ENCODE data around the gene ANGPTL8.

The ANGPTL8 gene

GRCh38 chr19:11194656-11195558 lies 44.5 kb upstream of the ANGPTL8 start:
- TF ChIP-seq LEF1 (IDR thresholded peaks at IDR 0.05; ENCODE audit: borderline replicate concordance), result no peak
- no peak for TF ChIP-seq BHLHE40 (IDR thresholded peaks at IDR 0.05; ENCODE audit: borderline replicate concordance)
- TF ChIP-seq SUZ12 (IDR thresholded peaks at IDR 0.05), result no peak
- no peak for TF ChIP-seq ZNF384 (IDR thresholded peaks at IDR 0.05)
- no peak for TF ChIP-seq FOXK2 (IDR thresholded peaks at IDR 0.05)
- TF ChIP-seq FOXA1 (IDR thresholded peaks at IDR 0.05), result no peak
- no peak for TF ChIP-seq ARNT (IDR thresholded peaks at IDR 0.05)
- TF ChIP-seq FOXM1 (IDR thresholded peaks at IDR 0.05; ENCODE audit: borderline replicate concordance), result no peak
- TF ChIP-seq ELF4 (IDR thresholded peaks at IDR 0.05), result no peak
- TF ChIP-seq TARDBP (IDR thresholded peaks at IDR 0.05), result no peak
- no peak for TF ChIP-seq HDGF (IDR thresholded peaks at IDR 0.05; ENCODE audit: borderline replicate concordance)
- no peak for TF ChIP-seq SP1 (IDR thresholded peaks at IDR 0.05)
- ChIA-PET POLR2A (no interaction called here), CTCF (no interaction called here)
- no peak for DNase-seq (ENCODE audit: extremely low spot score)

- POLR2A ChIA-PET, result no interaction called here
- TF ChIP-seq ELF4 (IDR thresholded peaks at IDR 0.05), result no peak
- no peak for TF ChIP-seq TARDBP (IDR thresholded peaks at IDR 0.05)
- no peak for TF ChIP-seq BHLHE40 (IDR thresholded peaks at IDR 0.05; ENCODE audit: borderline replicate concordance)
- TF ChIP-seq SUZ12 (IDR thresholded peaks at IDR 0.05), result no peak
- TF ChIP-seq NFRKB (IDR thresholded peaks at IDR 0.05), result no peak
- no peak for TF ChIP-seq SP1 (IDR thresholded peaks at IDR 0.05)
- TF ChIP-seq FOXK2 (IDR thresholded peaks at IDR 0.05), result no peak
- no peak for TF ChIP-seq HDGF (IDR thresholded peaks at IDR 0.05; ENCODE audit: borderline replicate concordance)
- TF ChIP-seq FOXA1 (IDR thresholded peaks at IDR 0.05), result no peak
- TF ChIP-seq ZNF384 (IDR thresholded peaks at IDR 0.05), result no peak
- no peak for TF ChIP-seq LEF1 (IDR thresholded peaks at IDR 0.05; ENCODE audit: borderline replicate concordance)
- TF ChIP-seq ARNT (IDR thresholded peaks at IDR 0.05), result no peak
- no peak for TF ChIP-seq FOXM1 (IDR thresholded peaks at IDR 0.05; ENCODE audit: borderline replicate concordance)
- TF ChIP-seq CTBP1 (IDR thresholded peaks at IDR 0.05; ENCODE audit: borderline replicate concordance), result no peak
- no peak for TF ChIP-seq PKNOX1 (IDR thresholded peaks at IDR 0.05)
- no peak for TF ChIP-seq L3MBTL2 (conservative IDR thresholded peaks at IDR 0.05)
- no peak for DNase-seq (ENCODE audit: extremely low spot score)
- CTCF ChIA-PET, result interaction anchor here (0.7 kb wide), 1 partner anchor 11 kb away, joined by 4 read pairs; no protein-coding TSS in a partner anchor
Observed at GRCh38 chr19:11195681-11196080, 43.7 kb upstream of the ANGPTL8 start.

GRCh38 chr19:11196406-11197287 lies 42.8 kb upstream of the ANGPTL8 start:
- DNase-seq (ENCODE audit: extremely low spot score), result peak; percentile 44
- CTCF ChIA-PET, result interaction anchor here (0.7 kb wide), 1 partner anchor 12 kb away, joined by 4 read pairs; no protein-coding TSS in a partner anchor
- POLR2A ChIA-PET, result no interaction called here
- TF ChIP-seq HDGF (IDR thresholded peaks at IDR 0.05; ENCODE audit: borderline replicate concordance) (no peak), CTBP1 (IDR thresholded peaks at IDR 0.05; ENCODE audit: borderline replicate concordance) (no peak), ARNT (IDR thresholded peaks at IDR 0.05) (no peak), ZNF384 (IDR thresholded peaks at IDR 0.05) (no peak), BHLHE40 (IDR thresholded peaks at IDR 0.05; ENCODE audit: borderline replicate concordance) (no peak), NFRKB (IDR thresholded peaks at IDR 0.05) (no peak), FOXA1 (IDR thresholded peaks at IDR 0.05) (no peak), TARDBP (IDR thresholded peaks at IDR 0.05) (no peak), SUZ12 (IDR thresholded peaks at IDR 0.05) (no peak), LEF1 (IDR thresholded peaks at IDR 0.05; ENCODE audit: borderline replicate concordance) (no peak)

GRCh38 chr19:11197291-11198174 lies 41.9 kb upstream of the ANGPTL8 start, which contains the start of gene KANK2:
Gene KANK2 (minus strand): TSS chr19:11197545. CDS start chr19:11194511, 3,034 bp downstream.
- DNase-seq (ENCODE audit: extremely low spot score), result peak; percentile 97
- POLR2A ChIA-PET, result interaction anchor here (0.6 to 1.2 kb wide), 3 partner anchors 9 to 59 kb away, joined by 3 to 4 read pairs (median 3); no protein-coding TSS in a partner anchor
- CTCF ChIA-PET, result interaction anchor here (0.9 kb wide), 1 partner anchor 15 kb away, joined by 3 read pairs; no protein-coding TSS in a partner anchor

More at GRCh38 chr19:11197291-11198174, 41.9 kb upstream of the ANGPTL8 start, which contains the start of gene KANK2:
- TF ChIP-seq ZNF384 (IDR thresholded peaks at IDR 0.05) (no peak), BHLHE40 (IDR thresholded peaks at IDR 0.05; ENCODE audit: borderline replicate concordance) (no peak), SP1 (IDR thresholded peaks at IDR 0.05) (no peak), SUZ12 (IDR thresholded peaks at IDR 0.05) (no peak), CTBP1 (IDR thresholded peaks at IDR 0.05; ENCODE audit: borderline replicate concordance) (no peak), ELF4 (IDR thresholded peaks at IDR 0.05) (no peak), LEF1 (IDR thresholded peaks at IDR 0.05; ENCODE audit: borderline replicate concordance) (no peak), FOXK2 (IDR thresholded peaks at IDR 0.05) (no peak), NFRKB (IDR thresholded peaks at IDR 0.05) (no peak), TARDBP (IDR thresholded peaks at IDR 0.05) (no peak), FOXA1 (IDR thresholded peaks at IDR 0.05) (no peak), ARNT (IDR thresholded peaks at IDR 0.05) (no peak), HDGF (IDR thresholded peaks at IDR 0.05; ENCODE audit: borderline replicate concordance) (no peak), PKNOX1 (IDR thresholded peaks at IDR 0.05) (no peak), FOXM1 (IDR thresholded peaks at IDR 0.05; ENCODE audit: borderline replicate concordance) (no peak), L3MBTL2 (conservative IDR thresholded peaks at IDR 0.05) (no peak)
